HK-2 (cell line): ENCODE data around the gene RHNO1.
"Not testable (repeated sequence)": the region's sequence is repeated elsewhere in the genome, so short reads cannot be mapped to it uniquely, and the experiment has no call there.

Experiments
- DNase-seq: peaks from one replicate; pipeline ENCODE4 v3.0.0-alpha.2; 2018; ENCODE audit not compliant: unreplicated experiment

RHNO1 gene

DNA sequence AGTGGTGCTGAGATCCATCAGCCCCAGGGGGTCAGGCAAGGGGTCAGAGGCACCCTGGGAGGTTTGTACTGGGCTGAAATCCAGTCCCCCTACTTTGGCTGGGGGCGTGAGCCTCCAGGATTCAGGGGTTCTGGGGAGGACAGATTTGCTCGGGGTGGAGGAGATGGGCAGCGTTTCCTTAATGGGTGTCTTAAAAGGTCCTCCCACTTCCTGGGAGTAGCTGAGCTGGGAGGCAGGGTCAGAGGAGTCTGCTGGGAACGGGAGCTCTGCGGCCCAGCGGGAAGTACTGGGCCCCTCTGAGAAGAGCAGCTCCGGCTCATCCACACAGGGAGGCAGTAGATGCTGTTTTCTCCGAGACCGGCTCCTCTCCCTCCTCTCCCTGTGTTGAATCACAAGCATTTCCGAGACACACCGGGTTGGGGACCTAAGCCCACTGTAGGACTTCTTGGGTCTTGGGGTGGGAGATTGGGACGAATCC, 18.0 kb upstream of the RHNO1 start:
- no peak for DNase-seq

DNA sequence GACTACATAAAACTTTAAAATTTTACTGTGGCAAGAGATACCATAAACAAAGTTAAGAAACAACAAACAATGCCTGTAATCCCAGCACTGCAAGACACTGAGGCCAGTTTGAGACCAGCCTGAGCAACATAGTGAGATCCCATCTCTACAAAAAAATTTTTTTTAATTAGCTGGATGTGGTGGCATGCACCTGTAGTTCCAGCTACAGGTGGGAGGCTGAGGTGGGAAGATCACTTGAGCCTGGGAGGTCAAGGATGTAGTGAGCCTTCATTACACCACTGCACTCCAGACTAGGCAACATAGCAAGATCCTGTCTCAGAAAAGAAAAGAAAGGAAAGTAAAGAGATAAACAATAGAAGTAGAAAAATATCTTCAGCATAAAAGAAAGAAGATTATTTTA, 16.9 kb upstream of the RHNO1 start:
- DNase-seq = no peak

DNA sequence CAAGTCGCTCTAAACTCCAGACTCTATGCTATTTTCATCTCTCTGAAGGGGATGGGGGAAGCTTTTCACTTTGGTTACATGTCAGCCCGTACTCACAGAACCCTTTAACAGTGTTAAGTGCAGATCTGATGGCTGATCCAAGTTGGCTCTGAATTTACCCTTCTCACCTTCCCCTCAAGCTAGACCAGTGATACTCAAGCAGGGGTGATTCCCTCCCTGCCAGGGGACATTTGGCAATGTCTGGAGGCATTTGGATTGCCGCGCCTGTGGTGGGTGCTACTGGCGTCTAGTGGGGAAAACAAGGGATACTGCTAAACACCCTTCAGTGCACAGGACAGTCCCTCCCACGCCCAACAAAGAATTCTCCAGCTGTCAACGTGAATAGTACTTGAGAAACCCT, 14.1 kb upstream of the RHNO1 start:
- DNase-seq = no peak

DNA sequence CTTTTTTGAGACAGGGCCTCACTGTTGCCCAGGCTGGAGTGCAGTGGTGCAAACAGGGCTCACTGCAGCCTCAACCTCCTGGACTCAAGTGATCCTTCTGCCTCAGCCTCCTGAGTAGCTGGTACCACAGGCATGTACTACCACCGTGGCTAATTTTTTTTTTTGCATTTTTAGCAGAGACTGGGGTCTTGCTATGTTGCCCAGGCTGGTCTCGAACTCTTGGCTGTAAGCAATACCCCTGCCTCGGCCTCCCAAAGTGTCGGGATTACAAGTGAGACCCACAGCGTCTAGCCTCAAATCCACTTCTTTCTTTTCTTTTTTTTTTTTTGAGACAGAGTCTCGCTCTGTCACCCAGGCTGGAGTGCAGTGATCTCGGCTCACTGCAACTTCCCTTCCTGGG, 13.6 kb upstream of the RHNO1 start:
- DNase-seq = not testable (repeated sequence)

DNA sequence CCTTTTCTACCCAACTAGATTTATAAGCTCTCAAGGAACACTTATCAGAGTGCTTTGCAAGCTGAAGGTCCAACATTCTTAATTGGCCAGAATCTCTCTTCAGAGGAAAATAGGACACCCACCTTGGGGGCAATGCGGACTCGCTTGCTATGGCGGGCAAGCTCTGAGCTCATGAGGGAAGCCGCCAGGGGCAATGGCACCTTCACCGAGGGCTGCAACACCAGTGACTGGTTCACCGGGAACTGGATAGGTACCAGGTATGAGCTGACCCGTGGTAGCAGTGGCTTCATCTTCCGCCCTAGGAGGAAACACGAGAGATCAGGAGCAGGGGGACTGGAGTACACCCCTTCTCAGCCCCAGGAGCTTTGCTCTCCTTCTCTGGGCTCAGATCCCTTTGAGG, 12.8 kb upstream of the RHNO1 start:
- no peak for DNase-seq

DNA sequence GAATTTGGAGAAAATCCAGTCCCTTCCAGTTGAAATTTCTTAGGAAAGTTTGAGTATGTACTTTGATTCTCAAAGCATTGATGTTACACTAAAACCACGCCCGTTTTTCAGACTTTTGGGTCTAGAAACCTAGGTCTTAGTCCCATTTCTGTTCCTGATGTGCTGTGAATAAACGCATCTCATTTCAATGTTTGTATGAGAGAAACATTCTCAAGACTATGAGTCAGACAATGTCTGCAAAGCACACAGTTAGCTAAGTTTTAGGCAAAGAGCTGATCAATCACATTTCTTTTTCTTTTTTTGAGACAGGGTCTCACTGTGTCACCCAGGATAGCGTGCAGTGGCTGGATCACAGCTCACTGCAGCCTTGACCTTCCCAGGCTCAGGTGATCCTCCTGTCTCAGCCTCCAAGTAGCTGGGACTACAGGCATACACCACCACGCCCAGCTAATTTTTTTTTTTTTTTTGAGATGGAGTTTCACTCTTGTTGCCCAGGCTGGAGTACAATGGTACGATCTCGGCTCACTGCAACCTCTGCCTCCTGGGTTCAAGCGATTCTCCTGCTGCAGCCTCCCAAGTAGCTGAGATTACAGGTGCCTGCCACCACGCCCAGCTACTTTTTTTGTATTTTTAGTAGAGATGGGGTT, 7.9 kb upstream of the RHNO1 start:
- DNase-seq = not testable (repeated sequence)

DNA sequence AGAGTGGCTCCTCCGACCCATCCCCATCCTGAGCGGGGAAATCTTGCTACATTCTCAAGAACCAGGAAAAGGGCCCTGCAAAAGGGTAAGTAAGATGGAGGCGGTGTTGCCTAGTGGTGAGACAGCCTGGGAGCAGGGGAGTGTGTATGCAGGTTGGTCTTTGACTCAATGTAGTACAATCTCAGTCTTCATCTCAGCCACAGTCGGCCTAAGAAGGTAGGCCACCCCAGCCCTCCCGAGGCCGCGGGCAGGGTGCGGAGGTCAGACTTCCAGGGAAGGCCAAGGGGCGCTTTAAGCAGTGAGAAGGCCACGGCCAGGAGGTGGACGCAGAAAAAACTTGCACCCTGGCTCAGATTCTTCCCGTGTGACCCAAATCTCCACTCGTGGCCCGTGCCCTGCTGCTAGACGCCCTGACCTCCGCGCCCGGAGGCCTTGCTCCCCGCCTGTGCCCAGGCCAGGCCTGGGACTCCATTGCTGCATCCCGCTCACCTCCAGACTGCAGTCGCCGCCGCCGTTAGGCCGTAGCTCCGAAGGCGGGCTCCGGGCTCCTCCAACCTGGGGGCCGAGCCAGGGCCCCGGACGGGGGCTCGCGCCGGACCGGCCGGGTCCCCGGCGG, 484 bp upstream of the RHNO1 start:
- DNase-seq = no peak

DNA sequence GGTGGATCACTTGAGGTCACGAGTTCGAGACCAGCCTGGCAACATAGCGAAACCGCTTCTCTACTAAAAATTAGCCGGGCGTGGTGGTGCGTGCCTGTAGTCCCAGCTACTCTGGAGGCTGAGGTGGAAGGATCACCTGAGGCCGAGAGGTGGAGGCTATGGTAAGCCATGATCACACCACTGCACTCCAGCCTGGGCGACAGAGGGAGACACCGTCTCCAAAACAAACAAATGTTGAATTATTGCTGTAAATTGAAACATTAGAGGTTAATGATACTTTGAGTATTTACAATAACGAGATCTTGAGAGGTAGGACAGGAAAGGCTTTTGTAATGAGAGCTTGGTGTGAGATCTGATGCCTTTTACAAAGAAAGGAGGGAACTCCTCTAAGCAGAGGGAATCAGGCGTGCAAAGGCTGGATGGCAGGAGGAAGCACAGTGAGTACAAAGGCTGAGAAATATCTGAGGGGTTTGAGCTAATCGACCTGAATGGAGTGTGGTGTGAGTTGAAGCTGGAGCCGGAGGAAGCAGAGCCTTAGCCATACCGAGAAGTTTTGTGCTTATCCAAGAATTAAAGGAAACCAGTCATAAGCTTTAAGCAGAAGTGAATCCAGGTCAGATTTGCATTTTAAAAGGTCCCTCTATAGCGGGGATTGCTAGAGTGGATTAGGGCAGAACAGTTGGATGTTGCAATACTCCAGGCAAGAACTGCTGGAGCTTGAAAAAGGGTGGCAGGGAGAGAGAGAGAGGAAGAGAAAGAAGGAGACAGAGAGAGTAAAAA, 1.1 kb downstream of the RHNO1 start:
- DNase-seq = no peak

DNA sequence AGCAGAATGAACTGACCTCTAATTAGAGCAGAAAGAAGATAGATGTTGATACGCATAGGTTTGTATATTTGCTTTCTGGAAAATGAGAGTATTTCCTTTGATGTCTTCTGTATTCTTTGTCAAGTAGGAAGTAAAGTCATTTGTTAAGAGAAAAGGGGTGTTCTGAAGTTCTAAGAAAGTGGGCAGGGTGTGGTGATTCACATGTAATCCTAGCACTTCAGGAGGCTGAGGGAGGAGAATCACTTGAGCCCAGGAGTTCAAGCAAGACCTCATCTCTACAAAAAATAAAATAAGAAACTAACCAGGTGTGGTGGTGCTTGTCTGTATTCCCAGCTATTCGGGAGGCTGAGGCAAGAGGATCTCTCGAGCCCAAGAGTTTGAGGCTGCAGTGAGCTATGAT, 2.8 kb downstream of the RHNO1 start:
- no peak for DNase-seq

DNA sequence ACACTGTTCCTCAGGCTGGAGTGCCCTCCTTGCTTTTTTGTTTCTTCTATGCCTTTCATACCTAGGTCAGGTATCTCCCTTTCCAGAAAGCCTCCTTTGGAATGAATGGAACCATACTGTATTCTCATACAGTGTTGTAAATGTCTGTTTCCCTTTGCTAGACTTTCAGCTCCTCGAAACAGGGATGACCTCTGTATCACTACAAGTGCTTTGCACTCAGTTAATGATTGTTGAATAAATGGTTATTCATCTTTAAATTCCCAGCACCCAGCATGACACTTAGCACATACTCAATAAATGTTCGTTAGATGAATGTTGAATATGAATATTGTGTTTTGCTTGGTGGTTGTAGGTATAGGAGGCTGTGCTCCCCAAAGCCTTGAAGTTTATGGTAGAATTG, 7.8 kb downstream of the RHNO1 start:
- DNase-seq = no peak

DNA sequence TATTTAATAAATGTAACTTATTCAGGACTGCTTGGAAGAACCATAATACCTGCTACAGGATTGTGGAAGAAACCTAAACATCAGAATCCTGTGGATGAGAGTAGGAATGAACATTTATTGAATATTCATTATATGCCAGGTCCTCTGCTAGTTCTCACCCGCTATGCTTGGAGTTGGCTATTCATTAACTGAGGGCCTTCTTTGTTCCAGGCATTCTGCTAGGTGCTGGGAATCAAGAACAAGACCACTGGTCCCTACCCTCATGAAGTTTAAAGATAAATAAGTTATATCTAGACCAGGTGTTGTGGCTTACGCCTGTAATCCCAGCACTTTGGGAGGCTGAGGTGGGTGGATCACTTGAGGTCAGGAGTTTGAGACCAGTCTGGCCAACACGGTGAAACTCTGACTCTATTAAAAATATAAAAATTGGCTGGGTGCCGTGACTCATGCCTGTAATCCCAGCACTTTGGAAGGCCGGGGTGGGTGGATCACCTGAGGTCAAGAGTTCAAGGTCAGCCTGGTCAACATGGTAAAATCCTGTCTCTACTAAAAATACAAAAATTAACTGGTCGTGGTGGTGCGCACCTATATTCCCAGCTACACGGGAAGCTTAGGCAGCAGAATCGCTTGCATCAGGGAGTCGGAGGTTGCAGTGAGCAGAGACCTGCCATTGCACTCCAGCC, 9.9 kb downstream of the RHNO1 start:
- no peak for DNase-seq

DNA sequence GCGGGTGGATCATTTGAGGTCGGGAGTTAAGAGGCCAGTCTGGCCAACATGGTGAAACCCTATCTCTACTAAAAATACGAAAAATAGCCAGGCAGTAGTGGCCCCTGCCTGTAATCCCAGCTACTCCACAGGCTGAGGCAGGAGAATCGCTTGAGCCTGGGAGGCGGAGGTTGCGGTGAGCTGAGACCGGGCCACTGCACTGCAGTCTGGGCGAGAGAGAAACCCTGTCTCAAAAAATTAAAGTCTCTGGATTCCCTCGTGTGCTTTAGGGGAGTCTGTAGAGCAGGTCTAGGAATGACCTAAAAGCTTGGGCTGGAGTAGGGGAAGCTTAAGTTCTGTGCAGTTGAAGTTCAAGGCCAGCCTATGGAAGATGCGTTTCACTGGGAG, 13.0 kb downstream of the RHNO1 start:
- no peak for DNase-seq

DNA sequence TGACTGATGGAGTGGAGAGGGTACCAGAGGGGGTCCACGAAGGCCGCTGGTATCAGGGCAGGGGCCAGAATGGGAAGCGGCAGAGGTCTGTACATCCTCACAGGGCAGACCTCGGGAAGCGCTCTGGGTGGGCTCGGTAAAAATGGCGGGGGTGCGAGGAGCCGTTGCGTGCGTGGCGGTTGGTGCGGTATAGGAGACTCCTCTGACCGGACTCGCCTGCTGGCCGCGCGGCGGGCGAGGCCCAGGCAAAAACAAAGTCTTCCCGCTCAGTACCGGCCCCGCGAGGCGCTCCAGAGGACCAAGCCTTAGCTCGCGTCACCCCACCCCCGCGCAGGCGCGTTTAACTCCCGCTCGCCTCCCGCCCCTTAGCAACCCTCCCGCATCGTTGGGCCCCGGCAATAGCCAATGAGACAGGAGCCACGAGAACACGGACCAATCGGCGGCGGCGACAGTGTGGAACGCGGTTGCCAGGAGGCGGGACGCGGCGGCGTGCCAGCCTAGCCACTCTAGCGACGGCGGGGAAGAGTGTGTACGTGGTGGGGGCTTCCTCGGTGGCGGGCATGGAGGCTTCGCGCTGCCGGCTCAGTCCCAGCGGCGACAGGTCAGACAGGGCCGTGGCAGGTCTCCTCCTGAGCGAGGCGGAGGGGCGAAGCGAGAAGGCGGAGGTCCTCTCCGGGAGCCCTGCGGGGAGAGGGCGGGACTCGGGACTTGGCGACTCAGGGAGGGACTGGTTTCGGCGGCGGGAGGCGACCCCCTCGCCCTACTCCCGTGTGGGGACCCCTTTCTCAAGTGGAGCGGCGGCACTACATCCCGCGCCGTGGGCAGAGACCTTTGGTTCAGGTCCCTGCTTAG, 13.6 kb downstream of the RHNO1 start, which contains the start of gene TULP3:
Gene TULP3 (plus strand): TSS at position 504 of the 852 bp plus-strand sequence. CDS start 57 bp downstream, at position 561.
- DNase-seq = peak; percentile 100

DNA sequence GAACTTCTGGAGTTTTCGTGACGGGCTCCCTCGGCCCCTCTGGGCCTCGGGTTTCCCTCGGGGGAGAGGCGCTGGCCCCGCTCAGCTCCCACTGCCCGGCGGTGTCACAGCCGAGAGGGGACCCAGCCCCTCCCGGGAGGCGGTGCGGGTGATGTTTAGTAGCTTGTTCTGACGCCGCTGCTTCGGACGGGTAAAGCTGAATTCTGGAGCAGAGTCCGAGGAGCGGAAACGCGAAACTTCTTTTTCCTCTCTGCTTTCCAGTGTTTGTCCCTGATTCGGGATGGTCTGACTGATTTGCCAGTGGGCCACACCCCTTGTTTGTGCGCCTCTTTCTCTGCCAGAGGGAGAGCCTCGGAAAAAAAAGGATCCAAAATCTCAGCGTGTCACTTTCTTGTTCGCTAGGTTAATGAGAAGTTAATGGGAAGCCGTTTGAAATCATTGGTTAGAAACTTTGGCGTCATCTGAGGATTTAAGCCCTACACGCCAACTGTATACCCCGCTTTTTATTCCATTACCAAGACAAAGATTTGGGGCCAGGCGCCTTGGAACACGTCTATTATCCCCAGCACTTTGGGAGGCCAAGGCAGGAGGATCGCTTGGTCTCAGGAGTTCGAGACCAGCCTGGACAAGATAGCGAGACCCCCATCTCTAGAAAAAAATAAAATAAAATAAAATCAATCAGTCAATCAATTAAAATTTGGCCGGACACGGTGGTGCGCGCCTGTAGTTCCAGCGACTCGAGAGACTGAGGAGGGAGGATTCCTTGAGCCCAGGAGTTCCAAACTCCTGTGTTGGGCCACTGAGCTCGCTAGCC, 14.4 kb downstream of the RHNO1 start:
- DNase-seq = peak; percentile 61

DNA sequence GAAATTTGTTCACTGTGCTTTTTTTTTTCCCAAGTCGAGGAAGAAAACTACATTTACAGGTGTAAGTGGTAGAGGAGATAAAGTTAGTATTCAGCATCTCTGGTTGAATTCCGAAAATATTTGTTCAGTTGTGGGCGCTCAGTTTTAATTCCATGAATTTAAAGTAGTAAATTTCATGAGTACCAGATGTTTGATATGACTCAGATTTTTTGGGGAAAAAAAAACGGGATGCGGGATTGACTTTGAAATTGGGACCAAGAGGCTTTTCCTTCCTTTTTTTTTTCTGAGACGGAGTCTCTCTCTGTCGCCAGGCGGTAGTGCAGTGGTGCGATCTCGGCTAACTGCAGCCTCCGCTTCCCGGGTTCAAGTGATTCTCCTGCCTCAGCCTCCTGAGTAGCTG, 15.2 kb downstream of the RHNO1 start:
- no peak for DNase-seq

DNA sequence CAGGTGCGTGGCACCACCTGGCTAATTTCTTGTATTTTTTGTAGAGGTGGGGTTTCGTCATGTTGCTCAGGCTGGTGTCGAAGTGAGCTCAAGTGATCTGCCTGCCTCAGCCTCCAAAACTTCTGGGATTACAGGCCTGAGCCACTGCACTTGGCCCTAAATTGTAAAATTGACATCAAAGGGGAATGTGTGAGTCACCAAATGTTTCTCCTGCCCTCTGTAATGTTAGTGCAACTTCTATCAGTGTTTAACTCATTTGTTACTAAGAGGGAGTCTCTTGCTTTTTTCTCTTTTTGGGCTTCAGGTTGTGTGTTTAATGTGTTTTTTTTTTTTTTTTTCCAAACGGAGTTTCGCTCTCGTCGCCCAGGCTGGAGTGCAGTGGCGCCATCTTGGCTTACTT, 16.0 kb downstream of the RHNO1 start:
- DNase-seq = no peak

DNA sequence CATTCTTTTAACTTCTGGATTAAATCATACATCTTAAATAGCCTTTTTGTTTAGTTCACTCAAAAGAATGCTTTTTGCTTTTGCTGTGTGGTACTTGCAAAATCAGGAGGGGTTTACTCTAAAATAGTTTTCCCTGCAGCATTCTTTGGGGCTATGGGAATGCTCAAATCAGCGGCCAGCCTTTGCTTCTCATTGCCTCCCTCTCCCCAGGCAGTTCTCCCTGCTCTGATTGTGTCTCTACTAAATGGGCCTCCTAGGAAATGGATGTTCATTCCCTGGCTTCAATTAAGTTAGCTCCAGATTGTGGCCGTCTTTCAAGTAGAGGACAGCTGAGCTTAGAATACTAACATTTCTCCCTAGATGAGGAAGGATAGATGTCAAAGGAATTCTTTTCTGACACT, 18.0 kb downstream of the RHNO1 start:
- DNase-seq = no peak

DNA sequence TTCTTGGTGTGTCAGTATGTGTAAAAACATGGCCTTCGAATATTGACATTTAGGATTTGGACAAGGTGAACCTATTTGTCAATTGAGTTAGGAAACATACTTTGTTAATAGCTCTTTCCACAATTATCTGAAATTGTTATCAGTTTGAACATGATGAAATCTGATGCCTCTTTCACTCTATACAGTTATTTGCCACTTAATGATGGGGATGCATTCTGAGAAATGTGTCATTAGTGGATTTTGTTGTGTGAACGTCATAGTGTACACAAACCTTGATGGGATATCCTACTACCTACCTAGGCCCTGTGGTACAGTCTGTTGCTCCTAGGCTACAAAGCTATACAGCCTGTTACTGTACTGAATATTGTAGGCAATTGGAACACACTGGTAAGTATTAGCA, 18.5 kb downstream of the RHNO1 start:
- DNase-seq = no peak

DNA sequence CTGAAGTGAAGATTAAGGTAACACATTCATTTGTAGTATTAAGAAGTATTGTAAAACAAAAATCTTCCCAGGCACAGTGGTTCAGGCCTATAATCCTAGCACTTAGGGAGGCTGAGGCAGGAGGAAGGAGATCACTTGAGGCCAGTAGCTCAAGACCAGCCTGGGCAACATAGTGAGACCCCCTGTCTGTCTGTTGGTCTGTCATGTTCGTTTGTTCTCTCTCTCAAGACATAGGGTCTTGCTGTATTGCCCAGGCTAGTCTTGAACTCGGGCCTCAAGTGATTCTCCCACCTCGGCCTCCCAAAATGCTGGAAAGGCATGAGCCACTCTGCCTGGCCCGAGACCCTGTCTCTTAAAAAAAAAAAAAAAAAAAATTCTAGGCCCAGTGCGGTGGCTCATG, 20.4 kb downstream of the RHNO1 start:
- DNase-seq = no peak

DNA sequence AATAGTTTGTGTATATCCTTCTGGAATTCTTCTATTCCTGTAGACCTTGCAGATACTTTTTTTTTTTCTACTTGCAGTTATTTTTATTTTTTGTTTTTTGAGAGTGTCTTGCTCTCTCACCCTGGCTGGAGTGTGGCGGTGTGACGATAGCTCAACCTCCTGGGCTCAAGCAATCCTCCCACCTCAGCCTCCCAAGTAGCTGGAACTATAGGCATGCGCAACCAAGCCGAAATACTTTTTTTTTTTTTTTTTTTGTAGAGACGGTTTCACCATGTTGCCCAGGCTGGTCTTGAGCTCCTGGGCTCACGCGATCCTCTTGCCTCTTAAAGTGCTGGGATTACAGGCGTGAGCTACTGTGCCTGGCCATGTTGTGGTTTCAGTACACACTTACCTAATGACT, 23.6 kb downstream of the RHNO1 start:
- DNase-seq = no peak
